A549 (cell line): ENCODE data around the gene ANO10. TPM values are rescaled to one million over a fixed set of nuclear protein-coding genes. Genes with fewer than 3 reads are reported as not detected.

Experiments used
- ATAC-seq, 2 experiments: fragments of 200-7000 bp in 1 of 2; fragments of >200 bp in 1 of 2; cut with Nextera tagmentation in 1 of 2; cut with Tn5 transposase in 1 of 2; 3 replicates each; pipeline versions ENCODE4 v1.8.0 to v1.9.1; 2018 to 2020; ENCODE audit warnings: mild to moderate bottlenecking in 1 of 2, moderate library complexity in 1 of 2
- CTCF ChIA-PET: fragments of 300-600 bp; sonication (Branson Sonifier 250); formaldehyde crosslinking; extraction: SDS; loops from one replicate; lab custom pipeline; 2021; ENCODE audit warnings: antibody characterized with exemption, inconsistent platforms; lab: Yijun Ruan, JAX
- POLR2A ChIA-PET: fragments of 350-600 bp; formaldehyde crosslinking; extraction: SDS; loops from one replicate; lab custom pipeline; 2021; ENCODE audit warnings: antibody characterized with exemption, inconsistent platforms; lab: Yijun Ruan, JAX
- DNase-seq, 2 experiments: peaks; one replicate each; pipeline versions ENCODE4 v3.0.0 to v3.0.0-alpha.2; 2011 to 2016; ENCODE audit warnings: low read depth in 1 of 2, low spot score in 1 of 2
- FAIRE-seq: peaks from 2 replicates; lab custom pipeline; 2011; peaks lifted over from hg19 to GRCh38; lab: Jason Lieb, UNC
- H3K27ac ChIP-seq, 2 experiments: fragments of >200 bp; sonication (Bioruptor Twin); formaldehyde crosslinking; 3 replicates each; pipeline ENCODE4 v1.5.1; 2016 to 2017
- H3K4me1 ChIP-seq: fragments of >200 bp; sonication (Bioruptor Twin); formaldehyde crosslinking; 3 replicates; pipeline ENCODE4 v1.6.1; 2016
- H3K4me2 ChIP-seq: fragments of >200 bp; sonication (Bioruptor Twin); formaldehyde crosslinking; 3 replicates; pipeline ENCODE4 v1.6.1; 2016
- H3K4me3 ChIP-seq: fragments of >200 bp; sonication (Bioruptor Twin); formaldehyde crosslinking; 3 replicates; pipeline ENCODE4 v1.5.1; 2016
- H3K9me3 ChIP-seq: fragments of >200 bp; sonication (Bioruptor Twin); formaldehyde crosslinking; 3 replicates; pipeline ENCODE4 v1.6.1; 2016
- ATOH8 ChIP-seq: fragments of 250-450 bp; sonication (Bioruptor Pico); IDR thresholded peaks from 2 replicates; pipeline ENCODE4 v1.5.0; 2020; ENCODE audit warnings: low read depth, mild to moderate bottlenecking, moderate library complexity
- CBX2 ChIP-seq: fragments of 200-600 bp; sonication (generic); IDR thresholded peaks from 2 replicates; pipeline ENCODE4 v1.6.1; 2016; ENCODE audit warnings: low read depth, mild to moderate bottlenecking, borderline replicate concordance
- EHF ChIP-seq: fragments of 250-450 bp; sonication (Bioruptor Pico); IDR thresholded peaks from 2 replicates; pipeline ENCODE4 v1.5.0; 2020; ENCODE audit warnings: mild to moderate bottlenecking
- EHMT2 ChIP-seq: fragments of 200-600 bp; sonication (generic); IDR thresholded peaks from 2 replicates; pipeline ENCODE4 v1.6.1; 2016; ENCODE audit warnings: antibody characterized with exemption, low read depth, mild to moderate bottlenecking, moderate library complexity
- ELK1 ChIP-seq: fragments of 150-350 bp; IDR thresholded peaks from 2 replicates; pipeline ENCODE4 v1.6.1; 2014; ENCODE audit warnings: low read depth, mild to moderate bottlenecking, low read length
- GATA3 ChIP-seq: IDR thresholded peaks from 2 replicates; pipeline ENCODE4 v1.6.1; 2012; ENCODE audit warnings: borderline replicate concordance
- HES2 ChIP-seq: fragments of >200 bp; sonication (Bioruptor Twin); formaldehyde crosslinking; IDR thresholded peaks from 2 replicates; pipeline ENCODE4 v1.6.1; 2016
- HMGXB4 ChIP-seq: fragments of 250-450 bp; sonication (Bioruptor Pico); IDR thresholded peaks from 2 replicates; pipeline ENCODE4 v1.5.0; 2021; ENCODE audit warnings: mild to moderate bottlenecking, moderate library complexity, borderline replicate concordance
- HOXB13 ChIP-seq: fragments of 250-450 bp; sonication (Bioruptor Pico); IDR thresholded peaks from 2 replicates; pipeline ENCODE4 v1.5.0; 2020; ENCODE audit warnings: low read depth, mild to moderate bottlenecking, moderate library complexity
- HOXB5 ChIP-seq: fragments of 250-450 bp; sonication (Bioruptor Pico); IDR thresholded peaks from 2 replicates; pipeline ENCODE4 v1.5.0; 2020; ENCODE audit warnings: mild to moderate bottlenecking, moderate library complexity
- JUN ChIP-seq, 2 experiments: fragments of >200 bp; sonication (Bioruptor Twin); formaldehyde crosslinking; IDR thresholded peaks; 2 replicates in 1 of 2; 3 replicates in 1 of 2; pipeline ENCODE4 v1.6.1; 2016 to 2017
- MAFK ChIP-seq: fragments of 450-650 bp; IDR thresholded peaks from 2 replicates; pipeline ENCODE4 v1.6.1; 2014; ENCODE audit not compliant: partially characterized antibody
- NR3C1 ChIP-seq: fragments of >200 bp; sonication (Bioruptor Twin); formaldehyde crosslinking; IDR thresholded peaks from 3 replicates; pipeline ENCODE4 v1.6.1; 2017
- PHF8 ChIP-seq: fragments of 200-600 bp; sonication (generic); IDR thresholded peaks from 2 replicates; pipeline ENCODE4 v1.6.1; 2016; ENCODE audit warnings: low read depth, mild to moderate bottlenecking, antibody characterized with exemption, moderate library complexity, borderline replicate concordance
- REST ChIP-seq: fragments of 200-600 bp; sonication (generic); IDR thresholded peaks from 2 replicates; pipeline ENCODE4 v1.6.1; 2016; ENCODE audit warnings: antibody characterized with exemption, mild to moderate bottlenecking, moderate library complexity
- ZNF302 ChIP-seq: fragments of 250-450 bp; sonication (Bioruptor Pico); IDR thresholded peaks from 2 replicates; pipeline ENCODE4 v1.9.0; 2021; ENCODE audit warnings: inconsistent platforms, mild to moderate bottlenecking, moderate library complexity
- WGBS: methylation state at CpG from one replicate; pipeline ENCODE4 v1.1.6; 2017; ENCODE audit errors: missing lambda C conversion rate; 5-methylcytosine and 5-hydroxymethylcytosine counted together
- polyA plus RNA-seq, 4 experiments: library from polyadenylated mRNA; depleted of rRNA in 3 of 4; stranded (reverse); fragments of >200 nt; fragmentation: RNase III in 1 of 4; extraction: RNeasy Plus Mini Kit Qiagen cat#74134 plus additional on column Dnase treatment in 1 of 4; gene quantifications; 2 replicates in 3 of 4; 3 replicates in 1 of 4; pipeline ENCODE4 v1.2.3, GENCODE V29; 2011 to 2017

Gene ANO10
- polyA plus RNA-seq, 2 of the 4 experiments (the other 2 are of a cell fraction) = 20.0 to 22.8 TPM

GRCh38 chr3:43616034-43616433 is 5.8 kb downstream of the ANO10 start (continued):
- TF ChIP-seq PHF8 (no peak), ELK1 (no peak)
- TF ChIP-seq, all 56 proteins: peak for 0

- H3K9me3 ChIP-seq = no peaks in the 10 kb centered on the region
- ATAC-seq = no peak
Observed at GRCh38 chr3:43615133-43615532, 6.7 kb downstream of the ANO10 start.

More at GRCh38 chr3:43615133-43615532, 6.7 kb downstream of the ANO10 start:
- no peak overlapping the region for H3K4me2 ChIP-seq
- POLR2A ChIA-PET = no interaction called here
- no peaks in the 10 kb centered on the region for H3K4me1 ChIP-seq
- DNase-seq = no peak
- no peak overlapping the region for H3K4me3 ChIP-seq
- WGBS = 100% methylated on average over 1 of the region's 1 CpG
- CTCF ChIA-PET = no interaction called here
- TF ChIP-seq HES2 (no peak), ATOH8 (CRISPR knock-in tag) (no peak), NR3C1 (no peak), HOXB5 (CRISPR knock-in tag) (no peak), CBX2 (no peak), EHF (CRISPR knock-in tag) (no peak), GATA3 (no peak), JUN (IDR thresholded peaks at IDR 0.05) (no peak), EHMT2 (no peak), HMGXB4 (CRISPR knock-in tag) (no peak), REST (no peak), MAFK (no peak), ELK1 (no peak), HOXB13 (CRISPR knock-in tag) (no peak), ZNF302 (CRISPR knock-in tag) (no peak)
- no peak overlapping the region for H3K27ac ChIP-seq
- FAIRE-seq = no peak
